ENCODE results near the gene TAB2. TPM values are rescaled to one million over a fixed set of nuclear protein-coding genes. Genes with fewer than 3 reads are reported as not detected.
"Not testable (repeated sequence)": the region's sequence is repeated elsewhere in the genome, so short reads cannot be mapped to it uniquely, and the experiment has no call there.

TAB2 gene
- total RNA-seq, 1 donor from 2014 or later: 17.7 TPM

GRCh38 chr6:149458806-149459205 lies 141.3 kb downstream of the TAB2 start:
- no peak for DNase-seq (ENCODE audit: low read depth, low spot score)

- no peak for DNase-seq (ENCODE audit: low read depth, low spot score)
These were observed 142.2 kb downstream of the TAB2 start for GRCh38 chr6:149459761-149460160.

GRCh38 chr6:149460249-149460648 lies 142.7 kb downstream of the TAB2 start:
- not testable (repeated sequence) for DNase-seq (ENCODE audit: low read depth, low spot score)

Other genes with a start within 250 kb of the TAB2 start
- gene SUMO4, start 82.5 kb downstream of the TAB2 start, total RNA-seq: 0.53 and 1.3 TPM in 2 replicates
- 0.07 and 0.18 TPM in 2 replicates for gene ZC3H12D, start 167.3 kb downstream of the TAB2 start, total RNA-seq
- gene PPIL4, start 228.3 kb downstream of the TAB2 start, total RNA-seq: 25.4 and 27.9 TPM in 2 replicates
- gene GINM1, start 248.7 kb downstream of the TAB2 start, total RNA-seq: 45.7 and 52.4 TPM in 2 replicates